Measurements from ENCODE around the gene MAP3K3. TPM values are rescaled to one million over a fixed set of nuclear protein-coding genes. Genes with fewer than 3 reads are reported as not detected.

The MAP3K3 gene
- total and polyA plus RNA-seq, 10 of the 15 experiments (the other 5 are each of a cell fraction or from before 2014, with no cell fraction given), result 1.6 to 24.1 (median 15.0) TPM

DNA sequence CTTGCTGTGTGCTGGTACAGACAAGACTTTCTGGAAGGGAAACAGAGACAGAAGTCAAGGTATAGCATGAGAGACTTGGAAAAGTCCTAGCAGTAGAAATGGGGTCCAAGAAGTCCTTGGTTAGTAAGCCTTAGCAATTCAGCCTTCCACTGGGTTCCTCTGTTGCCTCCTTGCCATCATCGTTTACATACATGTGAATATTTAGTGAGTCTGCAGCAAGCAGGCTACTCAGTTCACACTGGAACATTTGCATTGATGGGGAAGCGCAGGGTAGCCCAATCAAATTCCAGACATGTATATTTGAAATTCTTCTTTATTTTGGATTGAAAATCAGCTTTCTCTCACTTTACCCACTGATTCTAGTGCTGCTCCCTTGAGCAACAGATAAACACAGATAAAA is 50.6 kb downstream of the MAP3K3 start (continued):
- TF ChIP-seq YBX1 (IDR thresholded peaks at IDR 0.05) (no peak), USF1 (IDR thresholded peaks at IDR 0.05; ENCODE audit: borderline replicate concordance, extremely low read length, insufficient read depth, low read depth, low read length) (no peak), SREBF2 (IDR thresholded peaks at IDR 0.05; ENCODE audit: low read length) (no peak), POLR2AphosphoS2 (IDR thresholded peaks at IDR 0.05; ENCODE audit: low read depth, low read length) (no peak), ZBTB4 (CRISPR knock-in tag; IDR thresholded peaks at IDR 0.05) (no peak), POLR2AphosphoS5 (IDR thresholded peaks at IDR 0.05; ENCODE audit: low read length) (no peak), SIX5 (IDR thresholded peaks at IDR 0.05; ENCODE audit: low read depth, low read length, severe bottlenecking) (no peak), IKZF2 (IDR thresholded peaks at IDR 0.05) (no peak), EP300 (IDR thresholded peaks at IDR 0.05; ENCODE audit: borderline replicate concordance in 1 of 2, control insufficient read depth in 1 of 2, low read depth in 2 of 2, low read length in 2 of 2) (no peak), BHLHE40 (IDR thresholded peaks at IDR 0.05; ENCODE audit: borderline replicate concordance in 1 of 2, low read depth in 2 of 2, low read length in 1 of 2) (no peak)
- TF ChIP-seq, protein P1, sequence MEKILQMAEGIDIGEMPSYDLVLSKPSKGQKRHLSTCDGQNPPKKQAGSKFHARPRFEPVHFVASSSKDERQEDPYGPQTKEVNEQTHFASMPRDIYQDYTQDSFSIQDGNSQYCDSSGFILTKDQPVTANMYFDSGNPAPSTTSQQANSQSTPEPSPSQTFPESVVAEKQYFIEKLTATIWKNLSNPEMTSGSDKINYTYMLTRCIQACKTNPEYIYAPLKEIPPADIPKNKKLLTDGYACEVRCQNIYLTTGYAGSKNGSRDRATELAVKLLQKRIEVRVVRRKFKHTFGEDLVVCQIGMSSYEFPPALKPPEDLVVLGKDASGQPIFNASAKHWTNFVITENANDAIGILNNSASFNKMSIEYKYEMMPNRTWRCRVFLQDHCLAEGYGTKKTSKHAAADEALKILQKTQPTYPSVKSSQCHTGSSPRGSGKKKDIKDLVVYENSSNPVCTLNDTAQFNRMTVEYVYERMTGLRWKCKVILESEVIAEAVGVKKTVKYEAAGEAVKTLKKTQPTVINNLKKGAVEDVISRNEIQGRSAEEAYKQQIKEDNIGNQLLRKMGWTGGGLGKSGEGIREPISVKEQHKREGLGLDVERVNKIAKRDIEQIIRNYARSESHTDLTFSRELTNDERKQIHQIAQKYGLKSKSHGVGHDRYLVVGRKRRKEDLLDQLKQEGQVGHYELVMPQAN (conservative IDR thresholded peaks at IDR 0.05), result no peak
- TF ChIP-seq, protein P2, sequence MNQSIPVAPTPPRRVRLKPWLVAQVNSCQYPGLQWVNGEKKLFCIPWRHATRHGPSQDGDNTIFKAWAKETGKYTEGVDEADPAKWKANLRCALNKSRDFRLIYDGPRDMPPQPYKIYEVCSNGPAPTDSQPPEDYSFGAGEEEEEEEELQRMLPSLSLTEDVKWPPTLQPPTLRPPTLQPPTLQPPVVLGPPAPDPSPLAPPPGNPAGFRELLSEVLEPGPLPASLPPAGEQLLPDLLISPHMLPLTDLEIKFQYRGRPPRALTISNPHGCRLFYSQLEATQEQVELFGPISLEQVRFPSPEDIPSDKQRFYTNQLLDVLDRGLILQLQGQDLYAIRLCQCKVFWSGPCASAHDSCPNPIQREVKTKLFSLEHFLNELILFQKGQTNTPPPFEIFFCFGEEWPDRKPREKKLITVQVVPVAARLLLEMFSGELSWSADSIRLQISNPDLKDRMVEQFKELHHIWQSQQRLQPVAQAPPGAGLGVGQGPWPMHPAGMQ (IDR thresholded peaks at IDR 0.05; ENCODE audit: borderline replicate concordance), result no peak

All from GM12878 (cell line).